RCC 7860 (cell line): ENCODE data around the gene MLN.
A peak's percentile ranks its signal among the peaks of the same experiment; 100 is the strongest.

ENCODE experiments used
- DNase-seq: peaks from one replicate; pipeline ENCODE4 v3.0.0-alpha.2; 2015; ENCODE audit warnings: low spot score
- FAIRE-seq: peaks from 2 replicates; lab custom pipeline; 2012; peaks lifted over from hg19 to GRCh38; lab: Jason Lieb, UNC

Gene MLN, protein sequence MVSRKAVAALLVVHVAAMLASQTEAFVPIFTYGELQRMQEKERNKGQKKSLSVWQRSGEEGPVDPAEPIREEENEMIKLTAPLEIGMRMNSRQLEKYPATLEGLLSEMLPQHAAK

GRCh38 chr6:33803571-33804053, at the start of gene MLN:
Gene MLN (minus strand): TSS chr6:33804003. CDS start chr6:33801163, 2,840 bp downstream.
- DNase-seq (no peak), FAIRE-seq (no peak)

DNA sequence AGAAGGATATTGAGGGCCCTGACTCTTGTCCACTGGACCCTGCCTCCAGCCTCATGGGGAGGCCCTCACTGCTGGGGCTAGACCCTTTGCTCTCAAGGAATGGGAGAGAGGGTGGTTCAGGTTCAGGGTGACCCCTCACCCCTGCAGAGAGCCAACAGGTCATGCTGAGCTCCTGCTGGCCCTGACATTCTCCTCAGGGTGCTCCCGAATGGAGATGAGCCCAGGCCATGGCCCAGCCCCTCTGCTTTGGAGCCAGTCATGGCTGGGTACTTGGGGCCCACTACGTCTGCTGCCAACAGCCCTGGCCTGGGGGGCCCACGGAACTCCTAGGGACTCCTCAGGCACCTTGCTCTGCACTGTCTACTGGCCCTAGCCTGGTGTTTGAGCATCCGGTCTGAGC, 49.2 kb upstream of the MLN start:
- DNase-seq, result no peak
- FAIRE-seq, result no peak

GRCh38 chr6:33851959-33852358, 48.2 kb upstream of the MLN start:
- FAIRE-seq (no peak), DNase-seq (no peak)

DNA sequence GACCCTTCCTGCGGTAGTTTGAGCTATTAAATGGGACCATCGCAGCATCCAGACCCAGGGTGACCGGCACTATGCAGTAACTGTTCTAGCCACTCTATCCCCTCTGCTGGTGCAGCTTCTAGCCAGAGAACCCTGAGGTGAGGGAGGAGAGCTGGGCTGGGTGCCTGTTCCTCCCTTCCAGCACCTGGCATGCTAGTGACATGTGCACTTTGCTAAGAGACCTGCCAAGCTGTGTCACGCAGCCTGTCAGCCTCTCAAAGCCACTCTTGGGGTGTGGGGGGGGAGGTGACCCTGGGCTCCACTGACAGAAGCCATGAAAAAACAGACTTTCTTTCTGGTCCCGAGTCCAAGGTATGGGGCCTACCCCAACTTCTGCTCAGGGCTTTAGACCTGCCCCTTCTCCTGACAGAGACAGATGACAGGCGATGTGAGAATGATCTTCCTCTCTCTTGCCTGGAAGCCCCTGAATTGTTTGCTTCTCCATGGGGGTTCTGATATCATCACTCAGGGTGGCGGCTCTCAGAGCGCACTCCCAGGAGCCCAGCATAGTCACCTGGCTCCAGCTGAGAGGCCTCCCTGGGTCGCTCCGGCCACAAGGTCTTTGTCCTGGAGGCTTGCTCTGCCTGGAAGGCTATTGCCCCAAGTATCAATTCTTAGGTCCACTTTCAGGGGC, 47.2 kb upstream of the MLN start:
- DNase-seq, result no peak
- FAIRE-seq, result no peak

GRCh38 chr6:33850296-33850695, 46.5 kb upstream of the MLN start:
- no peak for DNase-seq
- no peak for FAIRE-seq

GRCh38 chr6:33849500-33850075, 45.8 kb upstream of the MLN start:
- no peak for DNase-seq
- FAIRE-seq, result no peak

GRCh38 chr6:33848484-33848883, 44.7 kb upstream of the MLN start:
- DNase-seq (no peak), FAIRE-seq (no peak)

DNA sequence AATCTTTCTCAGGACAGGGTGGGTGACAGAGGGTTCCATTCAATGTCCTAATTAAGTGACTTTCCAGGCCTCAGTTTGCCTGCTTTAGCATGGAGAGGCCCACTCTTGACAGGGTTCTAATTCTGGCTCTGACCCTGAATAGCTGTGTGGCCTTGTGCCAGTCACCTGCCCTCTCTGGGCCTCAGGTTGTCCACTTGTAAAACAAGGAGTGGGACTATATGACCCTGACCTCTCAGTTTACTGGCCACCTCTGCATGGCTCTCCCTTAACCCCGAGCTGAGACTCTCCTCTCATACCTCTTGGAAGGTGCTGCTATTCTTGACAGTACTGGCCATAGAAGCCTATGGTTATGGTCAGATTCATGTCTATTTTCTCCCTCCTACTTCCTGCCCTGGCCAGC, 44.1 kb upstream of the MLN start:
- DNase-seq, result no peak
- no peak for FAIRE-seq

- DNase-seq (no peak), FAIRE-seq (no peak)
These were observed 43.3 kb upstream of the MLN start for GRCh38 chr6:33847078-33847477.

- no peak for DNase-seq
These were observed 42.4 kb upstream of the MLN start for GRCh38 chr6:33846226-33846625.

DNA sequence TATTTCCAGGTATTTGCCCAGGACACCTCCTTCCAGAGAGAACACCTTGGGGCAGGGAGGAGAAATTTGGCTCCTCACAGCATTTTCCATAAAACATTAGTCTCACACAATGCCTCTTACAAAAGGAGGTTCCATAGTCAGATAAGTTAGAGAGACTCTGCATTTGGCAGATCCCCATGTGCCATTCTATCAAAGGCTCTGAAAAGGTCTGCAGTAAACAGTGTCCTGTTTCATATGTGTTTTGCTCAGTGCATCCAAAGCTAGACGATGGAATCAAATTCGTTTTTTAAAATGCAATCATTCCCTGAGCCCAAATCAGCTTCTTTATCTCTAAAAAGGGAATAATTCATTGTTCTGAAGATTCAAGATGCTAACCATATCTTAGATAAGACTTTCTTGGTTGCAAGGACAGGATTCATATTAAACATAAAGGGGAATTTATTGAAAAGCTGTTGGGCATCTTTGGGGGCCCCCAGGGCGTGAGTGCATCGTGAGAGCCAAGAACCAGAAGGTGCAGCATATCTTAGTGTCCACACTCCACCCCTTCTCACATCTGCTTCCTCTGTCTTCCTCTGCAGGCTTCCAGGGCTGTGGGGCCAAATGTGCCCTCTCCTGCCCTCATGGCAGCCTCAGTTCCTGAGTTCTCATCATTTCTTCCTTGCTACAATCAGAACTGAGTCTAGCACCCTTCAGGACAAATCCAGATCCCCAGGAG, 41.4 kb upstream of the MLN start:
- FAIRE-seq (no peak), DNase-seq (no peak)

More at GRCh38 chr6:33846226-33846625, 42.4 kb upstream of the MLN start:
- FAIRE-seq, result no peak

DNA sequence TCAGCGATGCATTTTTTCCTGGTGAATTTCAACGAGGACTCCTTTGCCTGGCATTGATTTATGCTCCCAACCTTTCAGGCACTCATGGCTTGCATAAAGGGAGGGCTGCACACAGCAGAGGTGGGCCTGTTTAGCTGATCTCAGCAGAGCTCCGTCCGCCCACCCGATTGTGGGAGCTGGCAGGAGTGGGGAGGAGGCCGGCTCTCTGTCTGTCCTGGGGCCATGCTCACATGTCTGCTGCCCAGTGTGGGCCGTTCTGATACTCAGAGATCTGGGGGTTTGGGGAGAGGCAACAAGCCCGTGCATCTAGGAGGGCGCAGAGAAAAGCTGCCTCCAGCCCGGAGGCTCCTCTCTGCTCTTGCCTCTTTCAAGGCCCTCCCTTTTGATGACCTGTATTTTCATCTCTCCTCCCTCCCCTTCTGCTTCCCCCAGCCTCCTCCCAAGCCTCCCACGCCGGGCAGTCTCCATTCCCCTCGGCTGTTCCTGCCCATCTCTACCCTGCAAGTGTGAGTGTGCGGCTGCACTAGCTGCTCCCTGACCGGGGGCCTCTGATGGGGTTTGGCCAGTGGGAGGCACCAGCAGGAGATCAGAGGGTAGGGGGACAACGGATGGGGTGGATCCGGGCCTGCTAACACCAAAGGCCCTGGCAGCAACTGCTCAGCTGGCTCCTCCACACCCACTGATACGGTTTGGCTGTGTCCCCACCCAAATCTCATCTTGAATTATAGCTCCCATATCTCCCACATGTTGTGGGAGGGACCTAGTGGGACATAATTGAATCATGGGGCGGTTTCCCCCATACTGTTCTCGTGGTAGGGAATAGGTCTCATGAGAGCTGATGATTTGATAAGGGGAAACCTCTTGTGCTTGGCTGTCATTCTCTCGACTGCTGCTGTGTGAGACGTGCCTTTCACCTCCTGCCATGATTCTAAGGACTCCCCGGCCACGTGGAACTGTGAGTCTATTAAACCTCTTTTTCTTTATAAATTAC, 39.6 kb upstream of the MLN start:
- no peak for FAIRE-seq

DNA sequence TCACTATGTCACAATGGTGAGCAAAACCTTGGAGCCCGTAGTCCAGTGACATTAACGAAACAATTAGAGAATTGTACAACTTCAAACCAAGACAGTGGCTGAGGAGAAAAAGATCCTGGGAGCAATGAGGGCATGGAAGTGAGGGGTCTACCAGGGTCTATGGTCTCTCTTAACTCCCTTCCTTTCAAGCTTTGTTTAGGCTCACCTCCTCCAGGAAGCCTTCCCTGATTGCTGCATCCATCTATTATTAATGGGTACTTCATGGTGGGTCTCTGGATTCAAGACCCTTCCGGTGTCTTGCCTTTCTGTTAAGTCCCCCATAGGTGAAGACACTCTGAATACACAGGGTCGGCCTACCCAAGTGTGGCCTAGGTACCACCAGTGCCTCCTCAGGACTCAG, 38.1 kb upstream of the MLN start:
- DNase-seq (no peak), FAIRE-seq (no peak)

More for the DNA sequence above, 39.6 kb upstream of the MLN start:
- DNase-seq, result no peak

DNA sequence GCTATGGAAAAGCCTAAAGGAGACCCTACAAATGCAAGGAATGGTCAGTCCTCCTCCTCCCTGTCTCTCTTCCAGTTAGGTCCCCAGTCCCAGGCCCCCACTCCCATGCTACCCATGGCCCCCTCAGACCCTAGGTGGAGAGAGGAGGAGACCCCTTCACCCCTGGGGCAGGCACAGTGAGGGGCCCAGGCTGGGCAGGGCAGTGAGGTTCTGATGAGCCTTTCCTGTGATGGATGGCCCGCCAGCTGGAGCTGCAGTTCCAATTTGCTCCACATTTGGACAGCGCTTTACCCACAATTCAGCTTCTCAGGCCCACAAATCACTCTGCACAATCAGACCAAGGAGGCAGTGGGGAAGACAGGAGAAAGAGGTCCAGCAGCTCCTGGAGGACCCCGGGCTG, 37.3 kb upstream of the MLN start:
- no peak for FAIRE-seq
- no peak for DNase-seq

DNA sequence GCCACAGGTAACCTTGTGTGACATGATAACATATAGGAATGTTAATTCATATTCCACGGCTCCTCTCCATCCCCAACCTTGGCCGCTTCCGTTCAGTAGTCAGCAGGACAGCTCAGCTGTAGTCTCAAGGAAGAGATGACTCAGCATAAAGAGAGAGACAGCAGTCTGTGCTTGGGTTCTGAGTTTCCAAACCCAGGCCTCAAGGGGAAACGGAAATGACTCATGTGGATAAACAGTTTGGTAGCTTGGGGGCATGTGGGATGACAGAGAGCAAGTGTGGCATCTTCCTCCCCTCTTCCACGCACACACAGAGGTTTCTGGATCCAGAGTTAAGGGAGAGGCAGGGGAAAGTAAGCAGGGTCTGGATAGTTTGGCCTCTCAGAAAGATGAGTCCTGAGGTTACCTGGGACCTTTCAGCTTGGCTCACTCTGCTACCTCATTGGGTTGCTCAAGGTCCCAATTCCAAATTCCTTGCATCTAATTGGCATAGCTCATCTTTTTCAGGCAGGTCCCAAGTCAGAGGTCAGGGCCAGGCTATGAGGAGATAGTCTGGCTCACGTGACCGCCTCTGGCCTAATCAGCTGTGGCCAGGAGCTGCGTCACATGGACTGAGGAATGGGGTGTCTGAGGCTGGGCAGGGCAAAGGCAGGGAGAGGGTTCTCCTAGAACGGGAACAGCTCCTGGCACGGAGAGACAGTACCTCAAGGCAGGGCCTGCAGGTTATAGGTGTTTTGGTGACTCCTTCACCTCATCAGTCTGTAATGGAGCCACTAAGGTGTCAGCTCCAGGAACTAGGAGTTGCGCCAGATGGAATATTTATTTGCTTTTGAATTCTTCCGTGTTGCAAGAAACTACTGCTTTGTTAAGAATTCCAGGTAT, 36.5 kb upstream of the MLN start:
- FAIRE-seq, result peak; percentile 91
- peak; percentile 93 for DNase-seq

- FAIRE-seq (no peak), DNase-seq (no peak)
These were observed 35.7 kb upstream of the MLN start for GRCh38 chr6:33839399-33840047.

GRCh38 chr6:33838983-33839382, 35.2 kb upstream of the MLN start:
- no peak for FAIRE-seq
- no peak for DNase-seq

- FAIRE-seq (no peak), DNase-seq (no peak)
These were observed 34.3 kb upstream of the MLN start for GRCh38 chr6:33837971-33838665.
